Hematopoietic multipotent progenitor cell (in vitro differentiated cells): ENCODE data around the gene OSGIN1. TPM values are rescaled to one million over a fixed set of nuclear protein-coding genes. Genes with fewer than 3 reads are reported as not detected.

Experiments used
- DNase-seq, 3 donors: peaks; one replicate each; pipeline ENCODE4 v3.0.0-alpha.2; 2011 to 2015; ENCODE audit warnings: low read depth in 2 of 3, low spot score in 2 of 3
- total RNA-seq: library from RNA; depleted of rRNA; stranded (reverse); fragments of >200 nt; gene quantifications from one replicate; pipeline ENCODE4 v1.2.3, GENCODE V29; 2012

Gene OSGIN1
- 0.81 TPM for total RNA-seq

GRCh38 chr16:83952940-83953795 lies at the start of gene OSGIN1:
OSGIN1 (plus strand) TSS chr16:83953240; CDS start chr16:83957672, 4,432 bp downstream.
- DNase-seq, result peak in 2 of 3 donors; percentile 90 to 92

GRCh38 chr16:83903751-83904150 lies 49.3 kb upstream of the OSGIN1 start:
- DNase-seq, result no peak

- no peak for DNase-seq
Observed at GRCh38 chr16:83906683-83907082, 46.4 kb upstream of the OSGIN1 start.

- no peak for DNase-seq
Observed at GRCh38 chr16:83907111-83907510, 45.9 kb upstream of the OSGIN1 start.

GRCh38 chr16:83907631-83908250 lies 45.3 kb upstream of the OSGIN1 start:
- no peak for DNase-seq

GRCh38 chr16:83908798-83909197 lies 44.2 kb upstream of the OSGIN1 start:
- DNase-seq, result no peak

- no peak for DNase-seq
Observed at GRCh38 chr16:83911290-83911689, 41.8 kb upstream of the OSGIN1 start.

GRCh38 chr16:83912519-83913244 lies 40.4 kb upstream of the OSGIN1 start:
- no peak for DNase-seq

GRCh38 chr16:83913245-83913633 lies 39.8 kb upstream of the OSGIN1 start:
- DNase-seq, result no peak

GRCh38 chr16:83914091-83914710 lies 38.8 kb upstream of the OSGIN1 start:
- no peak for DNase-seq

GRCh38 chr16:83915081-83915480 lies 38.0 kb upstream of the OSGIN1 start:
- no peak for DNase-seq

GRCh38 chr16:83915491-83915890 lies 37.5 kb upstream of the OSGIN1 start:
- no peak for DNase-seq

GRCh38 chr16:83917152-83918120 lies 35.6 kb upstream of the OSGIN1 start:
- DNase-seq, result no peak

GRCh38 chr16:83920894-83921491 lies 32.0 kb upstream of the OSGIN1 start:
- DNase-seq, result no peak

GRCh38 chr16:83923581-83924365 lies 29.3 kb upstream of the OSGIN1 start:
- DNase-seq, result no peak

GRCh38 chr16:83924686-83925085 lies 28.4 kb upstream of the OSGIN1 start:
- DNase-seq, result no peak

- no peak for DNase-seq
Observed at GRCh38 chr16:83925095-83925905, 27.7 kb upstream of the OSGIN1 start.
